ENCODE data around the gene CFAP20DC.

- TF ChIP-seq CTCF (IDR thresholded peaks at IDR 0.05; ENCODE audit: low read depth, low read length) = no peak
- TF ChIP-seq POLR2A (IDR thresholded peaks at IDR 0.05; ENCODE audit: extremely low read depth, insufficient read length) = no peak
- TF ChIP-seq MAX (IDR thresholded peaks at IDR 0.05; ENCODE audit: low read depth, low read length) = no peak
- no peak for TF ChIP-seq MYC (IDR thresholded peaks at IDR 0.05; ENCODE audit: low read depth, low read length)
Measured at GRCh38 chr3:58953288-58953687, 96.5 kb downstream of the CFAP20DC start.
